Vagina (tissue), 2 donors: ENCODE data around the gene IL20.

ENCODE experiments used
- POLR2A ChIP-seq, 2 donors: fragments of 450-650 bp; IDR thresholded peaks; one replicate each; pipeline ENCODE4 v1.6.1; 2017; ENCODE audit warnings: antibody characterized with exemption in 2 of 2, mild to moderate bottlenecking in 2 of 2, moderate library complexity in 2 of 2
- TF ChIP-seq, protein P1 (sequence below), 3 experiments: fragments of 450-650 bp in 2 of 3; fragments of 200-600 bp in 1 of 3; sonication (generic) in 1 of 3; IDR thresholded peaks; one replicate each; pipeline ENCODE4 v1.5.1; 2017 to 2019; ENCODE audit warnings: antibody characterized with exemption in 3 of 3, mild to moderate bottlenecking in 2 of 3, moderate library complexity in 2 of 3

DNA sequence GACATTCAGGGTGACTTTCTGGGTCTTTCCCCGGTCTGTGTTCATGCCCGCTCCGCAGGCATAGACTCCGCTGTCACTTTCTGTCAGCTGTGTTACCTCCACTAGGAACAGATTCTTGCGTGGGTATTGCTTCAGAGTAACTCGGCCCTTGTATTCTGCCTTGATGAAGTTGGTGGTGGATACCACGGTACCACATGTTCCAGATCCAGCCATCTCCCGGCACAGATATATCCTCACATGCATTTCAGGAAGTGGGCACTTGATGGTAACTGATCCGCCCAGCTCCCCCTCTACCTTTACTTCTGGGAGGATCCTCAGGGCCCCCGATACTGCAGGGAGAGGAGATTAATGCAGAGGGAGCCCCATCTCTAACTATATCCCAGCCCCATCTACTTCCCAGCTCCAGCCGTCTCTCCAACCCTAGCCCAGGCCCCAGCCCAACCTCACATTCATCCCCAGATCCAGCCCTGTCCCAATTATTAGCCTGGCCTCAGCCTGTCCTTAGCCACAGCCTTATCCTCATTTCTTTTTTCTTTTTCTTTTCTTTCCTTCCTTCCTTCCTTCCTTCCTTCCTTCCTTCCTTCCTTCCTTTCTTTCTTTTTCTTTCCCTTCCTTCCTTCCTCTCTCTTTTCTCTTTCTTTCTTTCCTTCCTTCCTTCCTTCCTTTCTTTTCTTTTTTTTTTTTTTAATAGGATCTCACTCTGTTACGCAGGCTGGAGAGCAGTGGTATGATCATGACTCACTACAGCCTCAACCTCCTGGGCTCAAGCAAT, 48.5 kb downstream of the IL20 start:
- TF ChIP-seq, protein P1, sequence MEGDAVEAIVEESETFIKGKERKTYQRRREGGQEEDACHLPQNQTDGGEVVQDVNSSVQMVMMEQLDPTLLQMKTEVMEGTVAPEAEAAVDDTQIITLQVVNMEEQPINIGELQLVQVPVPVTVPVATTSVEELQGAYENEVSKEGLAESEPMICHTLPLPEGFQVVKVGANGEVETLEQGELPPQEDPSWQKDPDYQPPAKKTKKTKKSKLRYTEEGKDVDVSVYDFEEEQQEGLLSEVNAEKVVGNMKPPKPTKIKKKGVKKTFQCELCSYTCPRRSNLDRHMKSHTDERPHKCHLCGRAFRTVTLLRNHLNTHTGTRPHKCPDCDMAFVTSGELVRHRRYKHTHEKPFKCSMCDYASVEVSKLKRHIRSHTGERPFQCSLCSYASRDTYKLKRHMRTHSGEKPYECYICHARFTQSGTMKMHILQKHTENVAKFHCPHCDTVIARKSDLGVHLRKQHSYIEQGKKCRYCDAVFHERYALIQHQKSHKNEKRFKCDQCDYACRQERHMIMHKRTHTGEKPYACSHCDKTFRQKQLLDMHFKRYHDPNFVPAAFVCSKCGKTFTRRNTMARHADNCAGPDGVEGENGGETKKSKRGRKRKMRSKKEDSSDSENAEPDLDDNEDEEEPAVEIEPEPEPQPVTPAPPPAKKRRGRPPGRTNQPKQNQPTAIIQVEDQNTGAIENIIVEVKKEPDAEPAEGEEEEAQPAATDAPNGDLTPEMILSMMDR (IDR thresholded peaks at IDR 0.05): no peak
- no peak for TF ChIP-seq POLR2A (IDR thresholded peaks at IDR 0.05)
